Activated CD4-positive, alpha-beta T cell treated with anti-CD3 and anti-CD28 coated beads, Interleukin-2, amount 50 U/mL, for 1 hour (primary cell): ENCODE data around the gene REG1B.
"Not testable (repeated sequence)": the region's sequence is repeated elsewhere in the genome, so short reads cannot be mapped to it uniquely, and the experiment has no call there.

ENCODE experiments used
- DNase-seq: peaks from one replicate; pipeline ENCODE4 v3.0.0-alpha.2; 2020

The REG1B gene

DNA sequence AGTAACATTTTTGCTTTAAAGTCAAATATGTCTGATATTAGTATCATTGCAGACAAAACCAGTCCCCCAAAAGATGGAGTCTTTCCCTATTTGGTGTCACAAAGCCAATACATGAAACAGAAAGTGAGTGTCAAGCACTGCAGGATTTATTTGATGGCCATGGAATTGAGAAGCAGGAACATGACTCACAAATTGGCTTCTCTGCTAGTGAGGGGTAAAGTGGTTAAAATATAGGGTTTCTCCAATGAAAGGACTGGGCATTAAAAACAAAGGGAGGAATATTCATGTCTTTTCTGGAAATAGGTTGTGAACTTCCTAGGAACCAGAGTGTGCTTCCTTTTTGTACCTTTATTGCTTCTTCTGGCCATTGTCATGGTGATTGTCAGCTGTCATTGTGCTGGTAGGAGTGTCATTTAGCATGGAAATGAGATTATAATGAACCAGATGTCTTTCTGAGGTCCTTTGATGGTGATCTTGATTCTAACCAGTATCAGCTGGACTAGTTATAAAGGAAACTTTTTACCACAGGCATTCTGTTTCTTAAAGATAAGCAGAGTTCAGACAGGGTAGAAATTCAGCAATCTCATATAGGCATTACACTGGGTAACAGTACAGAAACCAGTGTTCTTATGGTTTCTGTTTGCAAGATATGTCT lies 4.1 kb downstream of the REG1B start:
- no peak for DNase-seq

DNA sequence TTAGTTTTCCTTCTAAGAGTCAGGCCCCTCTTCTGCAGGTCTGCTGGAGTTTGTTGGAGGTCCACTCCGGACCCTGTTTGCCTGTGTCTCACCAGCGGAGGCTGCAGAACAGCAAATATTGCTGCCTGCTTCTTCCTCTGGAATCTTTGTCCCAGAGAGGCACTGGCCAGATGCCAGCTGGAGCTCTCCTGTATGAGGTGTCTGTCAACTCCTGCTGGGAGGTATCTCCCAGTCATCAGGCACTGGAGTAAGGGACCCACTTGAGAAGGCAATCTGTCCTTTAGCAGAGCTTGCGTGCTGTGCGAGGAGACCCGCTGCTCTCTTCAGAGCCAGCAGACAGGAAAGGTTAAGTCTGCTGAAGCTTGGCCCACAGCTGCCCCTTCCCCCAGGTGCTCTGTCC lies 4.8 kb downstream of the REG1B start:
- no peak for DNase-seq

- DNase-seq, result no peak
Observed at GRCh38 chr2:79071078-79071477, 16.7 kb downstream of the REG1B start.

- DNase-seq, result no peak
Observed at GRCh38 chr2:79065201-79065600, 22.6 kb downstream of the REG1B start.

- DNase-seq, result not testable (repeated sequence)
Observed at GRCh38 chr2:79054769-79055168, 33.0 kb downstream of the REG1B start.

DNA sequence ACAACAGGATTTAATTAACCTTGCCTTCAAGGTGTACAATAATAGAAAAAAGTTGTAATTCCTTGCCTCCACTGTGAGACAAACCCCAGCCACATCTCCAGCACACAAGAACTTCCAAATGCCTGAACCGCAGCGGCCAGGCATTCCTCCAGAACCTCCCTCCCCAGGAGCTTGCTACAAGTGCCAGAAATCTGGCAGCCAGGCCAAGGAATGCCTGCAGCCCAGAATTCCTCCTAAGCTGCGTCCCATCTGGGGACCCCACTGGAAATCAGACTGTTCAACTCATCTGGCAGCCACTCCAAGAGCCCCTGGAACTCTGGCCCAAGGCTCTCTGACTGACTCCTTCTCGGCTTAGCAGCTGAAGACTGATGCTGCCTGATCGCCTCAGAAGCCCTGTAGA lies 34.3 kb downstream of the REG1B start:
- not testable (repeated sequence) for DNase-seq

GRCh38 chr2:79041032-79041448 lies 46.8 kb downstream of the REG1B start:
- no peak for DNase-seq

DNA sequence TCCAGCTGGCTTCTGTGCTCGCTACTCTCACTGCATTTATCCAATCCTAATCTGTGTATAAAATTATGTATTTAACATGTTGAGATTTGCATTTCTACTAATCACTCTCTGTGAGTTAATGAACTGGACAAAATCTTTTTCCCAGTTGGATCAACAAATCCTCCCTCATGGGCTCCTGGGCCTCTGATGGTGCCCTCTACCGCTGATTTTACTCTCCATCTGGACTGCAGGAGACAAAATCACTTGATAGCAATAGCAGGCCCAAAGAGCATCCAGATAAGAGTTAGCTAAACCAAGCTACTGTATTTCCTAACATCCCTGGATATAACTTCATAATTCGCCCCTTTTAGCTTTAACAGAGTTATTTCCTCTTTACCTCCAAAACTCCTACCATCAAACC lies 47.8 kb downstream of the REG1B start:
- DNase-seq, result no peak
